ENCODE data around the gene MPV17.
"Not testable (repeated sequence)": the region's sequence is repeated elsewhere in the genome, so short reads cannot be mapped to it uniquely, and the experiment has no call there.

DNA sequence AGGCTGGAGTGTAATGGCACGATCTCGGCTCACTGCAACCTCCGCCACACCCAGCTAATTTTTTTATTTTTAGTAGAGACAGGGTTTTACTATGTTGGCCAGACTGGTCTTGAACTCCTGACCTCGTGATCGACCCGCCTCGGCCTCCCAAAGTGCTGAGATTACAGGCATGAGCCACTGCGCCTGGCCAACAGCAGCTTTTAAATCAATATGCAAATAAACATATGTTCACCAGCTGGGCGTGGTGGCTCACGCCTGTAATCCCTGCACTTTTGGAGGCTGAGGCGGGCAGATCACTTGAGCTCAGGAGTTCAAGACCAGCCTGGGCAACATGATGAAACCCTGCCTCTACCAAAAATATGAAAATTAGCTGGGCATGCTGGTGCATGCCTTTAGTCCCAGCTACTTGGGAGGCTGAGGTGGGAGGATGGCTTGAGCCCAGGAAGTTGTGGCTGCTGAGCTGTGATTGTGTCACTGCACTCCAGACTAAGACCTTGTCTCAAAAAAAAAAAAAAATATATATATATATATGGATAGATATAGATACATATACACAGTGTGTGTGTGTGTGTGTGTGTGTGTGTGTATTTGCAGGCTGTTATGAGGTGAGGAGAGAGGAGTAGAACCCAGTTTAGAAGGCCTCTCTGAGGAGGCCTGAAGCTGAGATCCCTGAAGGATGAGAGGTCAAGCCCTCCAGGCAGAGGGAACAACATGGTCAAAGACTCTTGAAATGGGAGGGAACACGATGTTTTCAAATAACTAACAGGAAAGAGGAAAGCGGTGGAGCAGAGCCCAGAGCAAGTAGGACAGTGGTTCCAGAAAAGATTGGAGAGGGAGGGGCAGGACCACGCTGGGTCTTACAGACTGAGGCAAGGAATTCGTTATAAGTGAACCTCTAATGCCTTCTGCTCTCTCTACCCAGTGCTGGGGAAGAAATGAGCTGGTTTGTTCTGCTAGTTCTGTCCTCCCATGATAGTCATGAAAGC is 50.1 kb downstream of the MPV17 start:
- TF ChIP-seq, protein P1, sequence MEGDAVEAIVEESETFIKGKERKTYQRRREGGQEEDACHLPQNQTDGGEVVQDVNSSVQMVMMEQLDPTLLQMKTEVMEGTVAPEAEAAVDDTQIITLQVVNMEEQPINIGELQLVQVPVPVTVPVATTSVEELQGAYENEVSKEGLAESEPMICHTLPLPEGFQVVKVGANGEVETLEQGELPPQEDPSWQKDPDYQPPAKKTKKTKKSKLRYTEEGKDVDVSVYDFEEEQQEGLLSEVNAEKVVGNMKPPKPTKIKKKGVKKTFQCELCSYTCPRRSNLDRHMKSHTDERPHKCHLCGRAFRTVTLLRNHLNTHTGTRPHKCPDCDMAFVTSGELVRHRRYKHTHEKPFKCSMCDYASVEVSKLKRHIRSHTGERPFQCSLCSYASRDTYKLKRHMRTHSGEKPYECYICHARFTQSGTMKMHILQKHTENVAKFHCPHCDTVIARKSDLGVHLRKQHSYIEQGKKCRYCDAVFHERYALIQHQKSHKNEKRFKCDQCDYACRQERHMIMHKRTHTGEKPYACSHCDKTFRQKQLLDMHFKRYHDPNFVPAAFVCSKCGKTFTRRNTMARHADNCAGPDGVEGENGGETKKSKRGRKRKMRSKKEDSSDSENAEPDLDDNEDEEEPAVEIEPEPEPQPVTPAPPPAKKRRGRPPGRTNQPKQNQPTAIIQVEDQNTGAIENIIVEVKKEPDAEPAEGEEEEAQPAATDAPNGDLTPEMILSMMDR (IDR thresholded peaks at IDR 0.05) = not testable (repeated sequence)
- not testable (repeated sequence) for TF ChIP-seq POLR2A (IDR thresholded peaks at IDR 0.05)

Data from body of pancreas (tissue), 4 donors.